HG02610 (cell line): Measurements from ENCODE around the gene TMEM79.

Source experiments
- ATAC-seq: cut with Tn5 transposase; IDR thresholded peaks from one replicate; pipeline ENCODE4 v1.9.1; 2021; ENCODE audit warnings: mild to moderate bottlenecking, moderate library complexity; ENCODE audit not compliant: unreplicated experiment

Gene TMEM79

DNA sequence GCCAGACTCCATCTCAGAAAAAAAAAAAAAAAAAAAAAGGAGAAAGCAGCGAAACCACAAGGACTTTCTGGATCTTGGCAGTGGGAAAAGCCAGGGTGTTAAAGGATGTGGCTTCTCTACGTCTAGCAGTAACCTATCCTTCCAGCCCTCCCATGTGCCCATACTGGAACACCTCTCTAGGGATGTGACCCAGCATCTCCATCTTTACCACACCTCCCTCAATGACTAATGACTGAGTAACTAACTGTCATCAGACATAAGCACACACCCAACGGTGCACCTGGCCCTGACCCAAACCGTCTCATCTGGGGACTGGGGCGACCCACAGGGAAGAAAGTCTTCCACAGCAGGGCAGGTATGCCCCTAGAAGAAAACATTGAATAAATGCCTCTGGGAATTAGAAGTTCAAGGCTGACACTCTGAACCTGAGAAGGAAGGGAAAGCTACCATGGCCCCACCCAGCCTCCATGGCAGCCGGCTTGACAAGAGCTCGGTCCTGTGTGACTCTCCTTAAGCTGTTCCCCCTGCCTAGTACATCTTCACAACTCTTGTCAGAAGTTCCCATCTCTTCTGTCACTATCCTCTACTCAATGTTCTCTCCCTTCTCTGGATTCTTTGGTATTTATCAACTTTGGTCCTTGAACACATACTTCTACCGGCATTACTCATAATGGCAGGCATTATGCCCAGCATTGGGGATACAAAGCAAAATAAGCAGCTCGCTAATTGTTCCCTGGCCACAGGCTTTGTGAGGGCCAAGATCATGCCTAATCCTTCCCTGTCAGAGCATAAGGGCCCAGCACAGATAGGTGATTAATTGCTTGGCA, 21.5 kb upstream of the TMEM79 start:
- no peak for ATAC-seq

DNA sequence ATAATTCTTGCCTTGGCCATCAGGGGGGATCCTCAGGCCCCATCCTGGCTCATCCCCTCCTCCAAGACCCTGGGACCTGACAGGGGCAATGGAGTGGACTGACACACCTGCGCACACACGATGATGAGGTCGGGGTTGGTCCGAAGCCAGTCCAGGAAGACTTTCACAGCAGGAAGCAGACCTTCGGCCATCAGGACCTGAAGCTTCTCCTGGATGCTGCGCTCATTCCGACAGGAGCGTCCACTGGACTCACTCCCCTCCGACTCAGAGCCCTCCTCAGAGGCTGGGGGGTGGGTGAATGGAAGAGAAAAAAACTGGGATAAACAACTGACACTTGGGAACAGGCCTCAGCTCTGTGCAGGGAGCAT, 20.9 kb upstream of the TMEM79 start:
- no peak for ATAC-seq

DNA sequence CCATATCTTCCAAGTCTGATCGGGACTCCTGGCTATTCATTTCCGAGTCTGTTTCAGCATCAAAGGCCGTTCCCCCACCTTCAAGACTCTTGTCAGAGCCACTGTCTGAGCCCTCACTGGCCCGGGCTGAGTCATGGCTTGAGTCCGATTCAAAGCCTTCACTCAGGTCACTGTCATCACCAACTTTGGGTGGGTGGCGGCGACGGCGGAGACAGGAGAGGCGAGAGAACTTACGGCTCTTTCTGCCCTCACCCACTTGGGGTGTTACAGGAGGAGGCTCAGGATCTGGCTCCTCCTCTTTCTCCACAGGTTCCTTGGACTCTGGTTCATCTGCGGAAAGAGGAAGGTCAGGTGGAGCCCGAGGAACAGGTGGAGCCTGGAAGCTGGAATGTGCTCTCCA, 18.1 kb upstream of the TMEM79 start:
- no peak for ATAC-seq

GRCh38 chr1:156268336-156268735, 15.8 kb upstream of the TMEM79 start:
- ATAC-seq: no peak

DNA sequence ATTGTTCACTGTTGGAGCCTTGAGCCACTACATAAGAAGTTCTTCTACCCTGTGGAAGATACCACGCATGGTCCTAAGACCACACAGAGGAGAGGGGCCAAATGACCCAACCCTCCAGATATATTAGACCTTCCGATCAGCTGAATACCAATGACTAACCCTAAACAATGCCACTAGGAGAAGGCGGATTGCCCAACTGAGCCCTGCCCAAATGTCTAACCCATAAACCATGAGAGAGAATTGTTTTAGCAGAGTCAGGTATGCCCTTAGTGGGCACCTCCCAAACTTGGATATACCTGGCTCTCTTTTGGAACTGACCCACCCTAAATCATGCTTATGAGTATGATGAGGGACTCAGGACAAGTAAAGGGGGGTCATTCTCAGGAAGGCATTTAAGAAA, 13.8 kb upstream of the TMEM79 start:
- ATAC-seq: no peak

GRCh38 chr1:156276532-156276931, 7.6 kb upstream of the TMEM79 start:
- no peak for ATAC-seq

DNA sequence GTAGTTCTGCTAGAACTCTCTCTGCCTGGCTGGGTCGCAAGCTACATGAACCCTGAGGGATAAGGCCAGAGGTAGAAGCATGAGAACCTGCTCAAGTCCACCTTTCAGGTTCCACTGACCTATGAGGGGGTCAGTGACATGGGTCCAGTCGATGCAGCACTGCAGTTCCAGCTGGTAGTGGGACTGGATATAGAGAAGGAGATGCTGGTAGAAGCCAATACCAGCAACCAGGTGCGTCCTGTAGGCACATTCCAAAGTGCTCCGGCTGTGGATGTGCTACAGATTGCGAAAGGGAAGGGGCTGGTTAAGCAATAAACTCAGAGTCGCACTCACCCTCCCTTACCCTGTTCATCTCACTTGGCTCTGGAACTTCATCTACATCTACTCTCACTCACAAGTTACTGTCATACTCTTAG, 7.2 kb upstream of the TMEM79 start:
- no peak for ATAC-seq

- no peak for ATAC-seq
Measured at GRCh38 chr1:156279837-156280236, 4.3 kb upstream of the TMEM79 start.

GRCh38 chr1:156281281-156281680, 2.8 kb upstream of the TMEM79 start:
- peak; percentile 37 for ATAC-seq

GRCh38 chr1:156281693-156282478, 2.2 kb upstream of the TMEM79 start:
- ATAC-seq: no peak

- peak; percentile 74 for ATAC-seq
Measured at GRCh38 chr1:156282479-156283222, 1.5 kb upstream of the TMEM79 start, which contains the start of gene SMG5. SMG5 (minus strand) TSS chr1:156282825; CDS start chr1:156282680, 145 bp downstream.

DNA sequence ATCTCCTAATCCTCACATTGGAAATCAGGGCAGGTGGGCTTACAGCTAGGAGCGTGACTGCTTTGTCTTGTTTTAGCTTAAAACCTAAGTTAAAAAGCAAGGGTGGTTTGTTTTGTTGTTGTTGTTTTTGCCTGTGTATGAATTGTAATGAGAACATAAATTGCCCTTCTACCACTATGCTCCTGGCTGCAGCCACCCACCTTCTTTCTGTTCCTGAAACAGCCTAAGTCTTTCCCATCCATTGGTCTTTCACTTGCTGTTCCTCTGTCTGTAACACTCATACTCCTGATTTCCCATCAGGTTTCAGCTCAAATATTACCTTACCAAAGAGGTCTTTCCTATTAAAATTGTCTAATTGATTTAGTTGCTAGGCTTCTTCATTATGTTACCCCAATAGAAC, 604 bp upstream of the TMEM79 start:
- no peak for ATAC-seq

- no peak for ATAC-seq
Measured at GRCh38 chr1:156284757-156285156, 632 bp downstream of the TMEM79 start.

DNA sequence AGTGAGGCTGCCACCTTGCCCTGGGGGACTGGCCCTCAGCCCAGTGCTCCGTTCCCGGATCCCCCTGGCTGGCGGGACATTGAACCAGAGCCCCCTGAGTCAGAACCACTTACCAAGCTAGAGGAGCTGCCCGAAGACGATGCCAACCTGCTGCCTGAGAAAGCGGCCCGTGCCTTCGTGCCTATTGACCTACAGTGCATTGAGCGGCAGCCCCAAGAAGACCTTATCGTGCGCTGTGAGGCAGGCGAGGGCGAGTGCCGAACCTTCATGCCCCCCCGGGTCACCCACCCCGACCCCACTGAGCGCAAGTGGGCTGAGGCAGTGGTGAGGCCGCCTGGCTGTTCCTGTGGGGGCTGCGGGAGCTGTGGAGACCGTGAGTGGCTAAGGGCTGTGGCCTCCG, 1.3 kb downstream of the TMEM79 start:
- ATAC-seq: no peak

DNA sequence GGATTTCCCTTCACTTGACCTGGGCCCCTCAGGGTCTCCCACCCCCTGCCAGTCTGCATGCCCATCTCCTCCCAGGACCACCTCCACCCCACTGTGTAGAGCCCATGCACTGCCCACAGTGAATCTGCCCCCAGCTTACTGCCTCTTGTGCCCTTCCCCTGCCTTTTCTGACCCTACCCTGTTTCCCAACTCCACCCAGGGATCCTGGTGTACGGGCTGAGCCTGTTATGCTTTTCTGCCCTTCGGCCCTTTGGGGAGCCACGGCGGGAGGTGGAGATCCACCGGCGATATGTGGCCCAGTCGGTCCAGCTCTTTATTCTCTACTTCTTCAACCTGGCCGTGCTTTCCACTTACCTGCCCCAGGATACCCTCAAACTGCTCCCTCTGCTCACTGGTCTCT, 1.9 kb downstream of the TMEM79 start:
- ATAC-seq: no peak

- ATAC-seq: no peak
Measured at GRCh38 chr1:156289857-156290256, 5.7 kb downstream of the TMEM79 start.

- peak; percentile 73 for ATAC-seq
Measured at GRCh38 chr1:156291226-156292061, 7.3 kb downstream of the TMEM79 start.

DNA sequence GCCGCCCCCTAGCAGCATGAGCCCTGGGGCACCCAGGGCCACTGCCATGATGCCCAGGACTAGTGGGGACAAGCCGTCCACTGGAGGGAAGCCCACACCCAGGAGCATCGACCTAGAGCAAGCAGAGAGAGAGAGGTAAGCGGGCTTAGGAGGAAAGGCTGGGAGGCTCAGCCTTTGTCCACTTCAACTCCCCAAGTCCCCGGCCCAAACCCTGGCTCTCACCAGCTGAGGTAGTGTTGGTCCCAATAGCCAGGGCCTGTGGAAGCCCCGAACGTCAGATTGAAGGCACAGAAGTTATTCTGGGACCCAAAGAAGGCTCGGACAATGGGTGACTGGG, 8.9 kb downstream of the TMEM79 start:
- ATAC-seq: no peak

DNA sequence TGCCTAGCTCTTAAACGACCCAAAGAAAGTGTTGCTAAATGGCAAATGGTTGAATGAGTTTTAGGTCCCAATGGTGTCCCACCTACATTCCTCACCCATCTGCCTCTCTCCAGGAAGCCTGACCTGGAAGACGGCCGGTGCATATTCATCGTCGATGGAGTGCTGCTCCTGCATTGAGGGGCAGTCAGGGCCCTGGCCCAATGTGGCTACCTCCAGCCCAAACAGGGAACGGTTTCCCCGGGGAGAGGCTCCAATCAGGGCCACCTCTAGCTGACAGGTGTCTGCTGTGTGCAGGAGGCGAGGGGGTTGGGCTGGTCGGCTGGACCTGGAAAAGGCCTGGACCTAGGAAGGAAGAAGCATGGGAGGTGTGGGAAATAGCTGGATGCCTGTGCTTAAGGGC, 9.8 kb downstream of the TMEM79 start:
- ATAC-seq: no peak

GRCh38 chr1:156295391-156295947, 11.3 kb downstream of the TMEM79 start, which contains the start of gene GLMP:
GLMP (minus strand) TSS chr1:156295679; CDS start chr1:156295645, 34 bp downstream.
- ATAC-seq: no peak
